NCI-H1694 treated with DMSO at 0.1 percent for 48 hours (cell line): ENCODE results near the gene NCAPG.

Experiments
- DNase-seq: peaks from one replicate; lab custom pipeline; 2025; lab: John Stamatoyannopoulos, UW

The NCAPG gene

DNA sequence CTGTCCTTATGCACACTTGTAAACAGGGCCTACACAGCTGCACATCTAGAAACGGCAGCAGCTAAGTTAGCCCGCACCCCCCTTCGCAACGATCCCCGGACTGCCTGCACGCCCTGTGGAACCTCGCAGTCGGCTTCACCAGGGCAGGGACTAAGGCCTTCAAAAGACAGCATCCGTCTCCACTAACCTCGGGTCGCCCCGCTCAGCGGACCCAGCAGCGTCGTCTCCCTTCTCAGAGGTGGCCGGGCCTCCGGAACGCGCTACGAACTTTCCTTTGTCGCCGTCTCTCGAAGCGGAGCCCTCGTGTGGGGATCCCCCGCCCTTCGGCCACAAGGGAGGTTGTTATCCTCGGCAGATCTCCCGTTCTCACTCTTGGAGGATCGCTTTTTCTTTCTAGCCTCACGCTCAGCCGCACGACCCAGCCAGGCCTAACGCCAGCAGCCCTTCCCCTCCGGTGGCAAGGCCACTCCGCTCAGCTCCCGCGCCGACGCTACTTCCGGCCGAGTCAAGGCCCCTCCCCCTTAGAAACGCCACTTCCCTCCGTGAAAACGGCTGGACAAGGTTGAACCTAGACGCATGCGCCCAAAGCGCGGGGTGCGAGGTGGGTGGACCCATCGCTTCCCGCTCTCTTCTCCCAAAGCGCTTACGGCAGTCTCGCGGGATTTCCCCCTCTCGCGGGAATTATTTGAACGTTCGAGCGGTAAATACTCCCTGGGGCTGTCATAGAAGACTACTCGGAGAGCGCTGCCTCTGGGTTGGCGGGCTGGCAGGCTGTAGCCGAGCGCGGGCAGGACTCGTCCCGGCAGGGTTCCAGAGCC lies at the start of gene NCAPG, which contains the start of gene DCAF16:
Gene NCAPG (plus strand): TSS at position 720 of the 818 bp plus-strand sequence. CDS start 99 bp downstream, outside the sequence.
Gene DCAF16 (minus strand): TSS at position 498 of the 818 bp plus-strand sequence. CDS start 6,616 bp downstream, outside the sequence.
- peak; percentile 97 for DNase-seq

GRCh38 chr4:17761062-17761461 lies 49.7 kb upstream of the NCAPG start:
- no peak for DNase-seq

- peak; percentile 34 for DNase-seq
Measured at GRCh38 chr4:17762726-17763125, 48.1 kb upstream of the NCAPG start.

DNA sequence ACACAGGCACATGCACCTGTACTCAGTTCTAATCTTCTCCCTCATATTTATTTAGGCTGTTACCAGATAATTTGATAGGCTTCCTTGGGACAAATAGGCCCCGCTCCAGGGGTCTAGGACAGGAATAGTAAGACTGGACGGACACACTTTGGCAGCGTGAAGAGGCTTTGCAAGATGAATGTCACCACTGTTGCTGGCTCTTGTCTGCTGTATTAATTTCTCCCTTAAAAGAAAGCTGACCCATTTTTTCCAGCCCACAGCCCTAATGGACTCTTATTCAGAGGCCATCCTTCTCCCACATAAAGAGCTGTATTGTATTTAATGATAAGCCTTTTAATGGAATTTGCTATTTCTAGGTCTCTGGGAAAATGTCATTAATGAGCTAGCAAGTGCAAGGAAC lies 47.4 kb upstream of the NCAPG start:
- no peak for DNase-seq

- DNase-seq = peak; percentile 84
Measured at GRCh38 chr4:17763931-17764330, 46.8 kb upstream of the NCAPG start.

GRCh38 chr4:17765514-17766286 lies 45.1 kb upstream of the NCAPG start:
- no peak for DNase-seq

DNA sequence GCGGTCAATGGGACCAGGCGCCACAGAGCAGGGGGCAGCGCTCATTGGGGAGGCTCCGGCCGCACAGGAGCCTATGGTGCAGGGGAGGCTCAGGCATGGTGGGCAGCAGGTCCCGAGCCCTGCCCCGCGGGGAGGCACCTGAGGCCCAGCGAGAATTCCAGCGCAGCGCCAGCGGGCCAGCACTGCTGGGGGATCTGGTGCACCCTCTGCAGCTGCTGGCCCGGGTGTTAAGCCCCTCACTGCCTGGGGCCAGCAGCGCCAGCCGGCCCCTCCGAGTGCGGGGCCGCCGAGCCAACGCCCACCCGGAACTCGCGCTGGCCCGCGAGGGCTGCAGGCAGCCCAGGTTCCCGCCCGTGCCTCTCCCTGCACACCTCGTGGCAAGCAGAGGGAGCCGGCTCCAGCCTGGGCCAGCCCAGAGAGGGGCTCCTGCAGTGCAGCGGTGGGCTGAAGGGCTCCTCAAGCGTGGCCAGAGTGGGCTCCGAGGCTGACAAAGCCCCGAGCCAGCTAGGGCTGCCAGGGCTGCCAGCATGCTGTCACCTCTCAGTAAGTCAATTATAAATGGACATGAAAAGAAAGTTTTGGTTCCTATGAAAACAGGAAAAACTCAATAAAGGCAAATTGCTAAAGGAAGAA lies 43.8 kb upstream of the NCAPG start:
- no peak for DNase-seq

DNA sequence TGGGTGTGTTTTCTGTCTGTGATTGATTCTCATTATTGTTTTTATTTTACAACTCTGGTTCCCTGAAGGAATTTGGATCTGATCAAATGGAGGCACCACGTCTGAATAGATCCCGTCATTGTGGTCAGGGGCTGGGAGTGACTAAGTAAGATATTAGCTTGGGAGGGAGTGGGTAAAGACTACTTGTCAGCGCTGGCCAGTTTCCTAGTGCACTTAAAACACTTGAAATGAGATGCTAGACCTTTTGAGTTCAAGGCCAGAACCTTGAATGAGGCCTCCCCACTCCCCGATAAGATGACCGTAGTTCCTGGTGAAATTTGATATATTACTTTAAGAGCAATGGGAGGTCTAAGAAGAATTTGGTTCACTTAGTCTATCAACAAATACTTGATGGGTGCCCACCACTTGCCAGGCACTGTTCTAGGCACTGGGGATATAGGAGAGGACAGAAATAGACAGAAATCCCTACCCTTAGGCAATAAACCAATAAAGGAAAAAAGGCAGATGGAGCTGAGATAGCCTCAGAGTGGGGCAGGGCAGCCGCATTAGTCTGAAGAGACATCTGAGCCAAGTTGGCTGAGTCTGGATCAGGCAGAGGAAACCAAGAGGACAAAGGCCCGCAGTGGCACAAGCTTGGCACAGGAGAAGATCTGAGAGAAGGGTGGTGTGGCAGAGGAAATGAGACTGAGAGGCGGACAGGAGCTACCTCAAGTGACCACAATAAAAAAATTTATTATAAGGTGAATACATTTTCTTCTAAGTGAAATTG lies 41.2 kb upstream of the NCAPG start:
- DNase-seq = no peak

DNA sequence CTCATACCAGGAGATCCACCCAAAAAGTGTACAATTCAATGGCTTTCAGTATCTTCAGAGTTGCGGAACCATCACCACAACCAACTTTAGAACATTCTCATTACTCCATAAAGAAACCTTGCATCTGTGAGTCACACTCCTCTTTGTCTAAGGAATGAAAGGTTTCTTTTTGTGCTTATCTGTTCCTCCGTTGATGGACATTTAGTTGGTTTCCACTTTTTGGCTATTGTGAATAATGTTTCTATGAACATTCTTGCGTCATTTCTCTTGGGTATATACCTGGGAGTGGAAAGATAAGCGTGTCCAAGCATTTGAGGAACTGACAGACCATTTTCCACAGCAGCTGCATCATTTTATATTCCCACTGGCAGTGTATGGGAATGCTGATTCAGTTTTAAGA lies 39.9 kb upstream of the NCAPG start:
- DNase-seq = no peak

GRCh38 chr4:17771284-17771908 lies 39.4 kb upstream of the NCAPG start:
- DNase-seq = no peak

DNA sequence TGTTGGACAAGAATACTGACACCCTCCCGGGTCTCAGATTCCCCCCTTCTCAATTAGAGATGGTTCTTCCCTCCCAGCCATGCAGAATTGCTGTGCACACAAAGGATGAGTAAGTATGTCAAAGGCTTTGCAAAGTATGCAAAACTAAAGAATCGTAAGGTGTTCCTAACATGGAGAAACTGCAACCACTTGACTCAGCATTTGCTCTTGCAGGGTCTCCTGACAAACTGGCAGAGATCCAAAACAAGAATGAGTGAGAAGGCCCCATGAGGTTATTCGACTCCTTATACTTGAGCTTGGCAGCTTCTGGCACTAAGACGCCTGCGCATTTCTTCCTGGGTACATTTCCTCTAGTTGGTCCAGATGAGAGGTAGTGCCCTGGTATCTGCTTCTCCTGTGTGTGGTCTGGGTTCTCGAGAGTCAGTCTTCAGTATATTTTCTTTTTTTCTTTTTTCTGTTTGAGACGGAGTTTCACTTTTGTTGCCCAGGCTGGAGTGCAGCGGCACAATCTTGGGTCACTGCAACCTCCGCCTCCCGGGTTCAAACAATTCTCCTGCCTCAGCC lies 37.6 kb upstream of the NCAPG start:
- DNase-seq = no peak

DNA sequence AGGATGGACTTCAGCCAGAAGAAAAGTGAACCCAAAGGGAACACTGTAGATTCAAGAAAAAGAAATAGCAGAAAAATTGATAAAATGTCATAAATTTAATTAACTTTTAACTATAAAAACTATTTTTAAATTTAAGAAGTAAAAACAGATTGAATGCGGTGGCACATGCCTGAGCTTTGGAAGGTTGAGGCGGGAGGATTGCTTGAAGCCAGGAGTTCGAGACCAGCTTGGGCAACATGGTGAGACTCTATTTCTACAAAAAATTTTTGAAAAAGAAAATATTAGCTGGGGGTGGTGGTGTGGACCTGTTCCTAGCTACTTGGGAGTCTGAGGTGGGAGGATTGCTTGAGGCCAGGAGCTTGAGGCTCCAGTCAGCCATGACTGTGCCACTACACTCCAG lies 32.3 kb upstream of the NCAPG start:
- no peak for DNase-seq

- DNase-seq = no peak
Measured at GRCh38 chr4:17780501-17781299, 30.1 kb upstream of the NCAPG start.

DNA sequence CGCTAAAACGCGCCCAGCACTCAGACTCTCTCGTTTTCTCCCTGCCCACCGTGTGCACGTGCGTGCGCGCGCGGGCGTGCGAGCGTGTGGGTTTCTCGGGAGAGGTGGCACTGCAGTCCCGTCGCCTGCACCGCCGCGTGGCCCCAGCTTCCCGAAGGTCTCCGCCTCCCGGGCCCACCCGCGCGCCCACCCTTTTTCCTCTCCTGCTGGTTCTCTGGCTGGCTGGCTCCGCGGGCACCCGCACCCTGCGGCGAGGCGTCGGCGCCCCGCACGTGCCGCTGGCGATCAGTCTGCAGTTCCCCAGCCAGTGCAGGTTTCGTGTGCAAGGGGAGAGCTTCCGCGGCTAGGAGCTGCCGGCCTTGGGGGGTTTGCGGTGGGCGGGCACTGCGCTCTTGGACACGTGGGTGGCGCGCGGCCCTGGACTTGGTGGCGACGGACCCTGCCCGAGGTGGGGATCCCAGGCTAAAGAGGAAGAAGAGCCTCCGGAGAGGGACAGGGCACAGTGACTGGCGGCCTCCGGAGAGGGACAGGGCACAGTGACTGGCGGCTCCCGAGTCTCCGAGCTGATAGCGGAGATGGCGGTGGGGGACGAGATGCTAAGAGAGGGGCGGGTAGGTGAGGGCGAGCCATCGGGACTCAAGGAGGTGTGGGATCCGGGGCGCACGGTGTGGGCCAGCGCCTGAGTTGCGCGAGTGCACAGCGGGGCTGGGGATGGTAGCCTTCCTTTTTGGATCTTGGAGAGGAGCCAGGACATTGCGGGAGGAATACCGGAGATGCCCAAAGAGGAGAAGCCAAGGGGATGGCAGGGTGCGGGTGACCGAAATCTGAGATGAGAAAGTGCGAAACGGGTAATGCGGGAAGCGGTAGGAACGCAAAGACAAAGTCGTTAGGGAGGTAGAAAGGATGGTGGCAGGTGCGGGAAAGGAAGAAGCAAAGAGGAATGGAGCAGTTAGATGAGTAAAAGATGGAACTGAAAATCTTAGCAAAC lies 29.2 kb upstream of the NCAPG start, which contains the start of gene FAM184B:
Gene FAM184B (minus strand): TSS at position 322 of the 988 bp plus-strand sequence. CDS start 322 bp downstream, outside the sequence.
- no peak for DNase-seq

GRCh38 chr4:17785858-17786257 lies 24.9 kb upstream of the NCAPG start:
- DNase-seq = peak; percentile 10

GRCh38 chr4:17786567-17786966 lies 24.2 kb upstream of the NCAPG start:
- no peak for DNase-seq

DNA sequence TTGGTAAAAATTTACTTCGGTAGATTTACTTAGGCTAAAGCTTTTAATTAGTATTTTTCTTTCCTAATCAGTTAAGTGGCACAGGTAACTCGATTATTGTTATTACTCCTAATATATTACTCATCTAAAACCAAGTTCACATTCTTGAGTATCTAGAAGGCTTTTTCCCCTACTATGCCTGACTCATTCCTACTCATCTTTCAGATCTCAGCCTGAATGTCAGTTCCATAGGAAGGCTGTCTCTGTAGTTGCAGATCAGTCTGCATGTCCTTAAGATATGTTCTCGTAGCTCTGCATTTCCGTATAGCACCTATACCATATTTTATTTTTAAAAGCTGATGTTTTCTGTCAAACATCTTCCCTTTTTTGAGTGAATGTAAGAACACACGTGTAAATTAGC lies 23.5 kb upstream of the NCAPG start:
- DNase-seq = no peak

- DNase-seq = no peak
Measured at GRCh38 chr4:17788956-17789355, 21.8 kb upstream of the NCAPG start.

- DNase-seq = no peak
Measured at GRCh38 chr4:17794730-17795129, 16.0 kb upstream of the NCAPG start.
